Measurements from ENCODE around the gene NPIPB8.
"Not testable (repeated sequence)": the region's sequence is repeated elsewhere in the genome, so short reads cannot be mapped to it uniquely, and the experiment has no call there.

NPIPB8 gene
- total RNA-seq = 0.15 to 0.36 (median 0.21) reads per million in 4 donors

GRCh38 chr16:28637765-28638164 is at the start of gene NPIPB8:
Gene NPIPB8 (plus strand): TSS chr16:28638065. CDS start chr16:28638361, 296 bp downstream.
- DNase-seq = not testable (repeated sequence)

GRCh38 chr16:28589069-28589468 is 48.8 kb upstream of the NPIPB8 start:
- DNase-seq = no peak

DNA sequence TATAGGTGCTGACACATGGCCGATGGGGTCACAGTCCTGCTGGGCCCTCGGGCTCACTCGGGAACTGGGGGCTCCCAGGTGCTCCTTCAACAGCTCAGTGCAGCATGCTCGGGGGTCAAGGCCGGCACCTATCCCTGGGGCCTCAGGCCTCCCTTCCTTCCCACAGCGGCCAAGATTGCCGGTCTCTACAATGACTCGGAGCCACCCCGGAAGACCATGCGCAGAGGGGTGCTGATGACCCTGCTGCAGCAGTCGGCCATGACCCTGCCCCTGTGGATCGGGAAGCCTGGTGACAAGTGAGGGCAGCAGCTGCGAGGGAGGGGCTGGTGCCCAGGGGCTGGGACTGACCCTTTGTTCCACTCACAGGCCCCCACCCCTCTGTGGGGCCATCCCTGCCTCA is 47.9 kb upstream of the NPIPB8 start:
- no peak for DNase-seq

DNA sequence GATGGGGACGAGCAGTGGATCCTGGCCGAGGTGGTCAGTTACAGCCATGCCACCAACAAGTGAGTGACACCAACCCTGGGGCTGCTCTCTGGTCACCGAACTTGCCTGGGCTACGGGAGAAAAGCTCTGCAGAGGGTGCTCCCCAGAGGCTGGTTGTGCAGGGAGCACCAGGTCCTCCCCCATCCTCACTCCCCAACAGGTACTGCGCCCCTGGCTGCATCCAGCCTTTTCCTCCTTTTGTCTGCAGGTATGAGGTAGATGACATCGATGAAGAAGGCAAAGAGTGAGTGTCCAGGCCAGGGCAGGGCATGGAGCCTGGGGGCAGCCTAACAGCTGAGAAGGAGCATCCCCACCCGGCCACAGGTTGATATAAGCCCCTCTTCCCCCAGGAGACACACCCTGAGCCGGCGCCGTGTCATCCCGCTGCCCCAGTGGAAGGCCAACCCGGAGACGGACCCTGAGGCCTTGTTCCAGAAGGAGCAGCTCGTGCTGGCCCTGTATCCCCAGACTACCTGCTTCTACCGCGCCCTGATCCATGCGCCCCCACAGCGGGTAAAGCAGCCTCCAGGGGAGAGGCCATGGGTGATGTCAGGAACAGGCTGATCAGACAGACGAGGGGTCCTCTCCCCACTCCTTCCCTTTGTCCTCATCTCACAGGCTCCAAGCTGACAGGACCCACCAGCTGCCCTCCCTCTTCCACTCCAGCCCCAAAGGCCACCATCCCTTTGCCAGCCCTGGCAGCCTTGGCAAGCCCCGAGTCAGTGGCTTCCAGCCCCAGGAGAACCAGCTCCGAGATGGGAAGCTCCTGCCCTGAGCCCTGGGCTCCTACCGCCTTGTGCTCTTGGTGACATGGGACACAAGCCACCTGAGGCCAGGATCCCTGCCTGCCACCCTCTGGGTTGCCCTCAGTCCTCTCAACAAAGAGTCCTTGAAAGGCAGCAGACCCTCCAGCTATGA is 47.2 kb upstream of the NPIPB8 start:
- DNase-seq = no peak

DNA sequence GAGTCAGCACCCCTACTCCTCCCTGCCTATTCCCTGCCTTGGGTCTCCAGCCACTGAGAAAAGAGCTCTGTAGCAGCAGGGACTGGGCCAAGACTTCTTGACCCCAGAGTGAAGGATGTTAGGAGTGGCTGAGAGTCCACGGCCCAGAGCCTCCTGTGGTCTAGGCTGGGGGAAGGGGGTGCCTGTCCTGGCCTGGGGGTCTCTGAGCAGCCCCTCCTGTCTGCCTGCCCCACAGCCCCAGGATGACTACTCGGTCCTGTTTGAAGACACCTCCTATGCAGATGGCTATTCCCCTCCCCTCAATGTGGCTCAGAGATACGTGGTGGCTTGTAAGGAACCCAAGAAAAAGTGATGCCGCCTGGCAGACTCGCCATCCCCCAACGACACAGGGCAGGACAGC is 46.5 kb upstream of the NPIPB8 start:
- DNase-seq = no peak

GRCh38 chr16:28592511-28592910 is 45.4 kb upstream of the NPIPB8 start:
- DNase-seq = no peak

GRCh38 chr16:28592979-28593553 is 44.8 kb upstream of the NPIPB8 start:
- no peak for DNase-seq

DNA sequence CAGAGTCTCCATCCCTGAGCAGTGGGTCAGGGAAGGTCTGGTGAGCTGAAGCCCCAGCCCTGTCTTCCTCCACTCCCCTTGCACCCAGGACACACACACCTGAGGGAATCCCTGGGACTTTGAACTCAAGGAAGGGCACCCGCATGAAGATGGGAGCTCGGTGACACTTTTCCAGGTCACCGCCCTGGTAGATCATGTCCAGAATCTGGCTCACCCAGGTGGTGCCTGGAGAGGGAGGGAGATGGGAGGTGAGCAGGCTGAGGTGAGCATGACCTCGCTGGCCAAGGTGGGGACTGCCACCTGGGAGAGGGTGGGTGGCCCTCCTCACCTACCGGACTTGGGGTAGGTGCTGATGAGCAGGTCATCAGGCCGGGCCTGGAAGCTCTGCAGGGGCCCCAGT is 42.4 kb upstream of the NPIPB8 start:
- not testable (repeated sequence) for DNase-seq

DNA sequence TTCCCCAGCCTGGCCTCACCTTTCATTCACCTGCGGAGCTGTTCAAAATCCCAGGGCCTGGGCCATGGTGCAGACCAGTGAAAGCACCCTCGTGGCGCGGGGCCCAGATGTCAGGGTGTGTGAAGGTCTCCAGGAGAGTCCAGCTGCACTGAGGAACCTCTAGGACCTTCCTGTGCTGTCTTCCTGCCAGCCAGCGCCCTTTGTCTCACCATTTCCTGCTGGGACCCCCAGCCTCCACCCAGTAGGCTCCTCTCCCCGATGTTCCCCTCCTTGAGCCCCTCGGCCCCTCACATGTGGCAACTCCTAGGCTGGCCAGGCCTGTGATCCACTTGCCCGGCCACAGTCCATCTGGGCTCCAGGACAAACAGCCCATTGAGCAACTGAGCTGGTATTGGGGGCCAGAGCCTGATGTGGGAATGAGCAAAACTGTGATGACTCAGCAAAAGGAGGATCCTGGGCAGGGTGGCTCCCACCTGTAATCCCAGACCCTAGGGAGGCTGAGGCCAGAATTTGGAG is 41.7 kb upstream of the NPIPB8 start:
- DNase-seq = no peak

- no peak for DNase-seq
Observed at GRCh38 chr16:28596840-28597691, 40.8 kb upstream of the NPIPB8 start, which contains the start of gene SULT1A2. Gene SULT1A2 (minus strand): TSS chr16:28597050. CDS start chr16:28595930, 1,120 bp downstream.

DNA sequence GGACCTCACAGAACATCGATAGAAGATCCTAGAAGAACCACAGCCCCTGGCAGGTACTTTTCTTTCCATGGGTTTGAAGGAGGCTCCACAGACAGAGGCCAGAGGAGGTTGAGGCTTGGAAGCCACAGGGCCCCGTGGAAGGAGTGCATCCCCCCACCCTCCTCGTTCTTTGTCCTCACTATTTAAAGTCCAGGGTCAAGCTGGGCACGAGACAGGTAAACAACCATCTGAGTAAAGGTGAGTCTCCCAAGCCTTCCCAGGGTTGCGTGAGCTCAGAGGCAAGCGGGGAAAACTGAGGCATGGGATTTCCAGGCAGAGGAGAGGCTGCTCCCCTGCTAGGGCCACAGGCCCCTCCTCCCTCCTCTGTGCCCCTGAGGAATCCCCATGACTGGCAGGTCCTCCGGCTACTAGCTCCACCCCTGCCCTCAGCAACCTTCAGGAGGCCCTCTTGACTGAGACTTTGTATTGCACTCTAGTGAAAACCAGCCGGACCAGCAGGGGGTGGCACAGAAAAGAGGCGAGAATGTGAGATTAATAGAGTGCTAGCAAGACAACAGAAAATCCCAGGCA is 40.1 kb upstream of the NPIPB8 start:
- DNase-seq = no peak

DNA sequence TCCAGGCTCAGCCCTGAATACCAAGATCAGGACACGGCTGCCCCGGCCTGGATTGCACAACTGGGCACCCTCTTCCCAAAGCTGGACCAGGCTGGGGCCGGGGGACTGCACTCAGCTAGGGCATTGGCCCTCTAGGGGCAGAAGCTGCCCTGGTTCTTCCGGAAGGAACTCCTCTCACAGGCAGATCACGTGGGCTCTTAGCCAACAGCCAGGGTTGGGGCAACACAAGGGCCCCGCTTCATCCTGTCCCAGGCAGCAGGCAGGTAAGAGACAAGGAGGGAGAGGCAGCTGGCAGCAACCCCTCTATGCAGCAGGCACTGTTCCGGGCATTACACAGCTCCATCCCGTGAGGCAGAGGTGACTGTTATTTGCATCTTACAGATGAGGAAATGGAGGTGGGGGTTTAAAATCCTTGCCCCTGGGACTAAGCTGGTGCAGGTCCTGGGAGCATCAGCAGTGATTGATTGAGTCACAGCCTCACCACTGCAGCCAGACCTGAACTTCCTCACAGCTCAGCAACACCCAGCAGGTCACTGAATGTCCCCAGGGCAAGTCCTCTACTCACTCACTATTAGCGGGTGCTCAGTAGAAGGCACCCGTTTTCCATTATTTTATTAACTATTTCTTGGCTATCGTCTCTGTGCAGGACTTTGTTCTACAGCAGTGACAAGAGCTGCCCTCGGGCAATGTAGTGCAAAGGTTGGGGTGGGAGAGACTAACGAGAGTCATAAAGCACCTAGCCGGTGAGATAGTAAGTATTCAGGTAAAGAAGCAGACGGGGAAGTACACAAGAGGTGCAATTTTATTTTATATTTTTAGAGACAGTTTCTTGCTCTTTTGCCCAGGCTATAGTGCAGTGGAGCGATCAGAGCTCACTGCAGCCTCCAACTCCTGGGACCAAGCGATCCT is 38.2 kb upstream of the NPIPB8 start:
- not testable (repeated sequence) for DNase-seq

- not testable (repeated sequence) for DNase-seq
Observed at GRCh38 chr16:28600965-28601364, 36.9 kb upstream of the NPIPB8 start.

GRCh38 chr16:28601589-28601988 is 36.3 kb upstream of the NPIPB8 start:
- not testable (repeated sequence) for DNase-seq

DNA sequence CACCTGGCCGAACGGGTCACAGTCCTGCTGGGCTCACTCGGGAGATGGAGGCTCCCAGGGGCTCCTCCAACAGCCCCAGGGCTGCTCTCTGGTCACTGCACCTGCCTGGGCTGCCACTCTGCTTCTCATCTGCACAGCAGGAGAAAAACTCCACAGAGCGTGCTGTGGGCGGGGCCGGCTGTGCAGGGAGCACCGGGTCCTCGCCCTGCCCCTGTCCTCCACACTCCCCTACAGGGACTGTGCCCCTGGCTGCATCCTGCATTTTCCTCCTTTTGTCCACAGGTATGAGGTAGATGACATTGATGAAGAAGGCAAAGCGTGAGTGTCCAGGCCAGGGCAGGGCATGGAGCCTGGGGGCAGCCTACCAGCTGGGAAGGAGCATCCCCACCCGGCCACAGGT is 35.8 kb upstream of the NPIPB8 start:
- DNase-seq = not testable (repeated sequence)

GRCh38 chr16:28602529-28602928 is 35.3 kb upstream of the NPIPB8 start:
- DNase-seq = no peak

- DNase-seq = no peak
Observed at GRCh38 chr16:28603381-28604185, 34.3 kb upstream of the NPIPB8 start.

DNA sequence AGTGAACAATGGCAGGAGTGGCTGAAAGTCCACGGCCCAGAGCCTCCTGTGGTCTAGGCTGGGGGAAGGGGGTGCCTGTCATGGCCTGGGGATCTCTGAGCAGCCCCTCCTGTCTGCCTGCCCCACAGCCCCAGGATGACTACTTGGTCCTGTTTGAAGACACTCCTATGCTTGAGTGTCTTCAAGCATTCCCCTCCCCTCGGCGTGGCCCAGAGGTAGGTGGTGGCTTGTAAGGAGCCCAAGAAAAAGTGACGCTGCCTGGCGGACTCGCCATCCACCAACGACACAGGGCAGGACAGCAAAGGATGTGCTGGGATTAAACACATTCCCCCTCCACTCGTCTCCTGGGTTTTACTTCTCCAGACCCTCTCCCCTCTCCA is 33.7 kb upstream of the NPIPB8 start:
- DNase-seq = no peak

GRCh38 chr16:28606291-28607115 is 31.4 kb upstream of the NPIPB8 start:
- DNase-seq = no peak

Data from T-helper 1 cell (primary cell).